ENCODE results near the gene DLK1.

GRCh38 chr14:100786131-100786530, 59.4 kb downstream of the DLK1 start:
- TF ChIP-seq POLR2A (IDR thresholded peaks at IDR 0.05) (no peak), CTCF (IDR thresholded peaks at IDR 0.05) (no peak), POLR2AphosphoS5 (IDR thresholded peaks at IDR 0.05) (no peak), EP300 (IDR thresholded peaks at IDR 0.05; ENCODE audit: low read depth) (no peak)

Measured in transverse colon (tissue), 4 donors.